ENCODE data around the gene SOX8. TPM values are rescaled to one million over a fixed set of nuclear protein-coding genes. Genes with fewer than 3 reads are reported as not detected.
A peak's percentile ranks its signal among the peaks of the same experiment; 100 is the strongest.

The SOX8 gene
- total RNA-seq, 1 donor from 2014 or later, result 0.71 TPM

GRCh38 chr16:969508-970385 lies 11.8 kb upstream of the SOX8 start:
- no peak for TF ChIP-seq CTCF (IDR thresholded peaks at IDR 0.05; ENCODE audit: insufficient read depth, low read length, poor library complexity, severe bottlenecking)
- Histone ChIP-seq H3K36me3 (ENCODE audit: control insufficient read depth, insufficient read depth, low read length) (no peaks in the 10 kb centered on the region), H3K27me3 (ENCODE audit: control insufficient read depth, insufficient read depth, low read length) (peaks cover 19% of the 10 kb centered on the region), H3K4me3 (ENCODE audit: low read depth, low read length) (peak overlapping the region; percentile 81)
- no peak for DNase-seq (ENCODE audit: low read depth)

- TF ChIP-seq CTCF (IDR thresholded peaks at IDR 0.05; ENCODE audit: insufficient read depth, low read length, poor library complexity, severe bottlenecking), result no peak
- no peak for DNase-seq (ENCODE audit: low read depth)
- H3K4me3 ChIP-seq (ENCODE audit: low read depth, low read length), result peak overlapping the region; percentile 81
- H3K36me3 ChIP-seq (ENCODE audit: control insufficient read depth, insufficient read depth, low read length), result no peaks in the 10 kb centered on the region
- H3K27me3 ChIP-seq (ENCODE audit: control insufficient read depth, insufficient read depth, low read length), result peaks cover 22% of the 10 kb centered on the region
Measured at GRCh38 chr16:970386-970765, 11.2 kb upstream of the SOX8 start.

- no peak for TF ChIP-seq CTCF (IDR thresholded peaks at IDR 0.05; ENCODE audit: insufficient read depth, low read length, poor library complexity, severe bottlenecking)
- DNase-seq (ENCODE audit: low read depth), result no peak
Measured at GRCh38 chr16:970766-971581, 10.6 kb upstream of the SOX8 start, which contains the start of gene LMF1. TSS of gene LMF1 (minus strand) at chr16:970984. CDS start at chr16:970980, 4 bp downstream.

GRCh38 chr16:971582-971905 lies 10.0 kb upstream of the SOX8 start:
- Histone ChIP-seq H3K27me3 (ENCODE audit: control insufficient read depth, insufficient read depth, low read length) (peaks cover 28% of the 10 kb centered on the region), H3K36me3 (ENCODE audit: control insufficient read depth, insufficient read depth, low read length) (no peaks in the 10 kb centered on the region), H3K4me3 (ENCODE audit: low read depth, low read length) (no peak overlapping the region)
- DNase-seq (ENCODE audit: low read depth), result no peak
- no peak for TF ChIP-seq CTCF (IDR thresholded peaks at IDR 0.05; ENCODE audit: insufficient read depth, low read length, poor library complexity, severe bottlenecking)

More at GRCh38 chr16:970766-971581, 10.6 kb upstream of the SOX8 start, which contains the start of gene LMF1:
- H3K4me3 ChIP-seq (ENCODE audit: low read depth, low read length), result peak within 1 kb of the TSS; percentile 81
- peaks cover 23% of the 10 kb centered on the region for H3K27me3 ChIP-seq (ENCODE audit: control insufficient read depth, insufficient read depth, low read length)
- no peaks in the 10 kb centered on the region for H3K36me3 ChIP-seq (ENCODE audit: control insufficient read depth, insufficient read depth, low read length)

- H3K4me3 ChIP-seq (ENCODE audit: low read depth, low read length), result no peak overlapping the region
- no peaks in the 10 kb centered on the region for H3K36me3 ChIP-seq (ENCODE audit: control insufficient read depth, insufficient read depth, low read length)
- TF ChIP-seq CTCF (IDR thresholded peaks at IDR 0.05; ENCODE audit: insufficient read depth, low read length, poor library complexity, severe bottlenecking), result no peak
- H3K27me3 ChIP-seq (ENCODE audit: control insufficient read depth, insufficient read depth, low read length), result peaks cover 32% of the 10 kb centered on the region
- no peak for DNase-seq (ENCODE audit: low read depth)
Measured at GRCh38 chr16:971981-972315, 9.6 kb upstream of the SOX8 start.

Data from kidney epithelial cell (primary cell).